ENCODE data around the gene KLHL35.

The KLHL35 gene

DNA sequence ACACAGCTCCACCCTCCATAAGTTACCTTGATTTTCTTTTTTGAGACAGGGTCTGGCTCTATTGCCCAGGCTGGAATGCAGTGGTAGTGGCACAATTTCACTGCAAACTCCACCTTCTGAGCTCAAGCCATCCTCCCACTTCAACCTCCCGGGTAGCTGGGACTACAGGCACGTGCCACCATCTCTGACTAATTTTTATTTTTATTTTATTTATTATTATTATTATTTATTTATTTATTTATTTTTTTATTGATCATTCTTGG lies 24.1 kb downstream of the KLHL35 start:
- CTCF ChIA-PET, result interaction anchor here (0.6 kb wide), 1 partner anchor 1307 kb away, joined by 3 read pairs; no protein-coding TSS in a partner anchor
- TF ChIP-seq, protein P1, sequence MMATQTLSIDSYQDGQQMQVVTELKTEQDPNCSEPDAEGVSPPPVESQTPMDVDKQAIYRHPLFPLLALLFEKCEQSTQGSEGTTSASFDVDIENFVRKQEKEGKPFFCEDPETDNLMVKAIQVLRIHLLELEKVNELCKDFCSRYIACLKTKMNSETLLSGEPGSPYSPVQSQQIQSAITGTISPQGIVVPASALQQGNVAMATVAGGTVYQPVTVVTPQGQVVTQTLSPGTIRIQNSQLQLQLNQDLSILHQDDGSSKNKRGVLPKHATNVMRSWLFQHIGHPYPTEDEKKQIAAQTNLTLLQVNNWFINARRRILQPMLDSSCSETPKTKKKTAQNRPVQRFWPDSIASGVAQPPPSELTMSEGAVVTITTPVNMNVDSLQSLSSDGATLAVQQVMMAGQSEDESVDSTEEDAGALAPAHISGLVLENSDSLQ (IDR thresholded peaks at IDR 0.05), result no peak
- TF ChIP-seq HDGF (IDR thresholded peaks at IDR 0.05; ENCODE audit: borderline replicate concordance), result no peak
- TF ChIP-seq ARNT (IDR thresholded peaks at IDR 0.05), result no peak
- no peak for TF ChIP-seq CTBP1 (IDR thresholded peaks at IDR 0.05; ENCODE audit: borderline replicate concordance)

DNA sequence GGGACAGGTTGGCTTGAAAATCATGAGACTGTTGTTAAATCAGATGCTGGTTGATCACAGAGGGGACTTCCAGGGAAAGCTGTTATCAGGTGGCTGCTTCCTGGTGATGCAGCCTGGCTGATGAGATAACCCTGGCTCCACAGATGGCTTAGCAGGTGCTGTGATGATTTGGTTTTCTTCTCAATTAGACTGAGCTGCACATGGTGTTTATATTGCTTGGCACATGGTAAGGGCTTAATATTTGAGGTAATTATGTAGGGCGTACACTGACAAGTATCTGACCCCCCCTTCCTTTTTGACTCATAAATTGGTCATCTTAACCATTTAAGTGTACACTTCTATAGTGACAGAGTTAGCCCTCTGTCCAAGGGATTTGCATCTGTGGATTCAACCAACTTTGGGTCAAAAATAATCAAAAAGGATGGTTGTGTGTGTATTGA lies 26.6 kb downstream of the KLHL35 start:
- ChIA-PET CTCF (interaction anchor here (1.2 kb wide), 1 partner anchor 17 kb away, joined by 3 read pairs; no protein-coding TSS in a partner anchor), POLR2A (no interaction called here)
- no peak for DNase-seq (ENCODE audit: extremely low spot score)
- TF ChIP-seq FOXA1 (IDR thresholded peaks at IDR 0.05) (no peak), FOXK2 (IDR thresholded peaks at IDR 0.05) (no peak), LEF1 (IDR thresholded peaks at IDR 0.05; ENCODE audit: borderline replicate concordance) (no peak), ARNT (IDR thresholded peaks at IDR 0.05) (no peak), SUZ12 (IDR thresholded peaks at IDR 0.05) (no peak), HDGF (IDR thresholded peaks at IDR 0.05; ENCODE audit: borderline replicate concordance) (no peak), BHLHE40 (IDR thresholded peaks at IDR 0.05; ENCODE audit: borderline replicate concordance) (no peak), FOXM1 (IDR thresholded peaks at IDR 0.05; ENCODE audit: borderline replicate concordance) (no peak), SP1 (IDR thresholded peaks at IDR 0.05) (no peak)

More for the DNA sequence above, 24.1 kb downstream of the KLHL35 start:
- POLR2A ChIA-PET, result interaction anchor here (1.0 kb wide), 1 partner anchor 9 kb away, joined by 4 read pairs; no protein-coding TSS in a partner anchor
- no peak for DNase-seq (ENCODE audit: extremely low spot score)

- ChIA-PET CTCF (no interaction called here), POLR2A (interaction anchor here (0.6 to 1.0 kb wide), 2 partner anchors 138 to 155 kb away, joined by 3 read pairs; no protein-coding TSS in a partner anchor)
- TF ChIP-seq ZNF384 (IDR thresholded peaks at IDR 0.05) (no peak), FOXK2 (IDR thresholded peaks at IDR 0.05) (no peak), HDGF (IDR thresholded peaks at IDR 0.05; ENCODE audit: borderline replicate concordance) (no peak), ELF4 (IDR thresholded peaks at IDR 0.05) (no peak), FOXA1 (IDR thresholded peaks at IDR 0.05) (no peak), SP1 (IDR thresholded peaks at IDR 0.05) (no peak), ARNT (IDR thresholded peaks at IDR 0.05) (no peak), CTBP1 (IDR thresholded peaks at IDR 0.05; ENCODE audit: borderline replicate concordance) (no peak), SUZ12 (IDR thresholded peaks at IDR 0.05) (no peak), BHLHE40 (IDR thresholded peaks at IDR 0.05; ENCODE audit: borderline replicate concordance) (no peak), FOXM1 (IDR thresholded peaks at IDR 0.05; ENCODE audit: borderline replicate concordance) (no peak), LEF1 (IDR thresholded peaks at IDR 0.05; ENCODE audit: borderline replicate concordance) (no peak), TARDBP (IDR thresholded peaks at IDR 0.05) (no peak), L3MBTL2 (conservative IDR thresholded peaks at IDR 0.05) (no peak)
- TF ChIP-seq, protein P1 (IDR thresholded peaks at IDR 0.05), result no peak
- no peak for DNase-seq (ENCODE audit: extremely low spot score)
Measured at GRCh38 chr11:75403983-75404658, 28.9 kb downstream of the KLHL35 start.

DNA sequence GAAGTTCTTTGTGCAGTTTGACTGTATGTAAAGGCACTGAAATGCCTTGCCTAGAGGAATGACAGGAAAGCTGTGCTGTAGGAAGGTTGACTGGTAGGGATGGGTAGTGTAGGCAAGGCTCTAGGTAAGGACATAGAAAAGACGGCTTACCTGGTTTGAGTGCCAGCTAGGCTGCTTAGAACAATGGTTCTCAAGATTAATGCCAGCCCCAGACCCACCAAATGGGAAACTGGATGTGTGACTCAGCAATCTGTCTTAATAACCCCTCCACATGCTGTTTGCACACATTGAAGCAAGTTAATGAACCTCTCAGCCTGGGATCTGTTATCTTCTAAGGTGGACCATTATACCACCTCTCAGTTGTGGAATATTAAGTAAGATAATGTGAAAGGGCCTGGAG lies 30.0 kb downstream of the KLHL35 start:
- DNase-seq (ENCODE audit: extremely low spot score), result no peak
- POLR2A ChIA-PET, result interaction anchor here (1.0 kb wide), 1 partner anchor 139 kb away, joined by 3 read pairs; no protein-coding TSS in a partner anchor
- no peak for TF ChIP-seq NFRKB (IDR thresholded peaks at IDR 0.05)
- no peak for TF ChIP-seq ELF4 (IDR thresholded peaks at IDR 0.05)
- TF ChIP-seq L3MBTL2 (conservative IDR thresholded peaks at IDR 0.05), result no peak
- TF ChIP-seq ARNT (IDR thresholded peaks at IDR 0.05), result no peak
- no peak for TF ChIP-seq FOXA1 (IDR thresholded peaks at IDR 0.05)
- TF ChIP-seq HDGF (IDR thresholded peaks at IDR 0.05; ENCODE audit: borderline replicate concordance), result no peak
- TF ChIP-seq SUZ12 (IDR thresholded peaks at IDR 0.05), result no peak
- TF ChIP-seq FOXK2 (IDR thresholded peaks at IDR 0.05), result no peak
- no peak for TF ChIP-seq ZNF384 (IDR thresholded peaks at IDR 0.05)
- TF ChIP-seq TARDBP (IDR thresholded peaks at IDR 0.05), result no peak
- TF ChIP-seq FOXM1 (IDR thresholded peaks at IDR 0.05; ENCODE audit: borderline replicate concordance), result no peak
- TF ChIP-seq BHLHE40 (IDR thresholded peaks at IDR 0.05; ENCODE audit: borderline replicate concordance), result no peak
- TF ChIP-seq, protein P1 (IDR thresholded peaks at IDR 0.05), result no peak
- CTCF ChIA-PET, result no interaction called here

DNA sequence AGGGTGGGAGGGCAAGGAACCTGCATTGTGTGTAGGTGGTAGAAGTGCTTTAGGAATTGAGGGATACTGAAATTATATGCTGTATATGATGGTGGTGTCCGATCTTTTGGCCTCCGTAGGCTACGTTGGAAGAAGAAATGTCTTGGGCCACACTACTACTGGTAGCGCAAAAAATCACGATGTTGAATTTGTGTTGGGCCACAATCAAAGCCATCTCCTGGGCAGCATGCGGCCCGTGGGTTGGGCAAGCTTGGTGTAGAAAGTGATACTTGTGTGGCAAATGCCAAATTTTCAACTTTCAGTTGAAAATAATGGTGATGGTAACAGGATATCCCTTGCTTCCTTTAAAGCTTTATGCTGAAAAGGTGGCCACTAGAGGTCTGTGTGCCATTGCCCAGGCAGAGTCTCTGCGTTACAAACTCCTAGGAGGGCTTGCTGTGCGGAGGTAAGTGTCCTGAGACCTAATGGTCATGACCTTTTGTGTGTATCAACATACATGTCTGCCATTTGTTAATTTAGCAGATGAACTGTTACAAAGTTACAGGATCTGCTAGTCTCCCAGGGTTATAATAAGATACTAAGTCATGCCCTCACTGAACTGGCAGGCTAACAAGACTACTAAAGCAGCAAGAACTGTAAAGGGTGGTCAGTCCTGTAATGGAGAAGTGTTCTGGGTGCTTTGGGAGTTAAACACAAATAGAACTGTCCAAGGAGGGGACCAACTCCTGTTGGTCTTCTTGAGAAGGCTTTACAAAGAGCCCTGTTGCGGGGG lies 30.8 kb downstream of the KLHL35 start:
- ChIA-PET CTCF (no interaction called here), POLR2A (interaction anchor here (2.6 kb wide), 1 partner anchor 26 kb away, joined by 7 read pairs; no protein-coding TSS in a partner anchor)
- no peak for TF ChIP-seq ARNT (IDR thresholded peaks at IDR 0.05)
- TF ChIP-seq HDGF (IDR thresholded peaks at IDR 0.05; ENCODE audit: borderline replicate concordance), result no peak
- TF ChIP-seq FOXM1 (IDR thresholded peaks at IDR 0.05; ENCODE audit: borderline replicate concordance), result no peak
- TF ChIP-seq BHLHE40 (IDR thresholded peaks at IDR 0.05; ENCODE audit: borderline replicate concordance), result no peak
- TF ChIP-seq NFRKB (IDR thresholded peaks at IDR 0.05), result no peak
- TF ChIP-seq, protein P1 (IDR thresholded peaks at IDR 0.05), result no peak
- no peak for TF ChIP-seq SP1 (IDR thresholded peaks at IDR 0.05)
- no peak for TF ChIP-seq L3MBTL2 (conservative IDR thresholded peaks at IDR 0.05)
- TF ChIP-seq ELF4 (IDR thresholded peaks at IDR 0.05), result no peak

More for the DNA sequence above, 30.8 kb downstream of the KLHL35 start:
- no peak for DNase-seq (ENCODE audit: extremely low spot score)
